GM19467 (cell line): Measurements from ENCODE around the gene OSGIN1.

Experiments
- ATAC-seq: cut with Tn5 transposase; IDR thresholded peaks from one replicate; pipeline ENCODE4 v1.9.1; 2021; ENCODE audit warnings: mild to moderate bottlenecking, moderate library complexity; ENCODE audit not compliant: unreplicated experiment

The OSGIN1 gene

GRCh38 chr16:83952940-83953795, at the start of gene OSGIN1:
Gene OSGIN1 (plus strand): TSS chr16:83953240. CDS start chr16:83957672, 4,432 bp downstream.
- ATAC-seq, result peak; percentile 81

DNA sequence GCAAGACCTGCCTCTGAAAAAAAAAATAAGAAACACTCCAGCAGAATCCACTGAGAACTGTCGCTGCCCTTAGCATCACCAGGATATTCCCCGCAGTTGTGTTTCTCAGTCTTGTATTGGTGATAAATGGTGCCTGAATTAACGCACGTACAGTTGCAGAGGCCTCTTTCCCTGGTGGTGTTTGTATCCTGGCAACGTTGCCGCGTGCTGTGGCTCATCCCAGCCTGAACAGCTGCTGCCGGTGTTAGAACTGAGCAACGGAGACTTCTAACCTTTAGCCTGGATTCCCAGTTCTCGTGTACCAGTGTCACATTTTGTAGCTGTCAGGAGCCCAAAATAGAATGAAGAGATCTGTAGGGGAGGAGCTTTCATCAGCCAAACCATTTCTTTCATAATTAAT, 49.3 kb upstream of the OSGIN1 start:
- ATAC-seq, result no peak

GRCh38 chr16:83906683-83907082, 46.4 kb upstream of the OSGIN1 start:
- ATAC-seq, result no peak

DNA sequence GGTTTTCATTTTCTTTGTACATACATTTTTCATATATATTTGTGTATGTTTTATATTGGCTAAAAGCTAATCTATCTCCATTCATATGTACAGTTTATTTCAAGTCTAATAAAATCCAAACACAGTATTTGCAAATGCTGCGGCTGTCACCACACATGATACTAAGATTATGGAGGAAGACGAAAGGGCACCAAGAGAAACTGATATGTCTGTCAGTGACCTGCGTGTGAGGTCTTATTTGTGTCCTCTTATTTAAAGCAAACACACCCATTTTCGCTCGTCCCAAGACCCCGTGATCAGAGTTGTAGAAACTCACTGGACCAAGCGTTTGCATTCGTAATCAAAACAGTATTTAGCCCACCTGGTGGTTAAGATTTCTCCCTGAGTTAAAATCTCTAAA, 45.9 kb upstream of the OSGIN1 start:
- ATAC-seq, result no peak

- ATAC-seq, result no peak
Measured at GRCh38 chr16:83907631-83908250, 45.3 kb upstream of the OSGIN1 start.

- no peak for ATAC-seq
Measured at GRCh38 chr16:83908798-83909197, 44.2 kb upstream of the OSGIN1 start.

- ATAC-seq, result no peak
Measured at GRCh38 chr16:83911290-83911689, 41.8 kb upstream of the OSGIN1 start.

GRCh38 chr16:83912519-83913244, 40.4 kb upstream of the OSGIN1 start:
- ATAC-seq, result no peak

GRCh38 chr16:83913245-83913633, 39.8 kb upstream of the OSGIN1 start:
- ATAC-seq, result no peak

DNA sequence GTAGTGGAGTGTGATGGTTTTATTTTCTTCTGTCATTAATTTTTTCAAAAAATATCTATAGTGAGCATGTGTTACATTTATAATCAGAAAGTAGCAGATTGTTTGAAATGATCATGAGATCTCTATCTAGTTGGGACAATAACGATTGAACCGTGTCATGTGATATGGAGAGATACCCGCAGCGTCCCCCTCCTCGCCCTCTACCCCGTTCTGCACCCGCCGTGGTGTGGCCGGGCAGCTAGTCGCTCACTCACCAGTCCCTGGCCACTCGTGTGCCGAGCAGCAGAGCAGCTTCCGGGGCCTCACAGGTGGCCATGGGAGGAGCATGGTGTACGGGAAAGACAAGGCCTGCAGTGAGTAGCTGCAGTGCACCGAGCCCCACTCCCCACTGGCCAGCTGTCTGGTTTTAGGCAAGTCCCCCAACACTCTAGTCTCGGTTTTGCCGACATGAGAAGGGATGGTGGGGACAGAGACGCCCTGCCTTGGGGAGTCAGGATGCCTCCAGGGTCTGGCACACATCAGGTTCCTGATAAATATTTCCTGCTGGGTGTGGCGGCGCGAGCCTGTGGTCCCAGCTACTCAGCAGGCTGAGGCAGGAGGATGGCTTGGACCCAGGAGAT, 38.8 kb upstream of the OSGIN1 start:
- no peak for ATAC-seq

DNA sequence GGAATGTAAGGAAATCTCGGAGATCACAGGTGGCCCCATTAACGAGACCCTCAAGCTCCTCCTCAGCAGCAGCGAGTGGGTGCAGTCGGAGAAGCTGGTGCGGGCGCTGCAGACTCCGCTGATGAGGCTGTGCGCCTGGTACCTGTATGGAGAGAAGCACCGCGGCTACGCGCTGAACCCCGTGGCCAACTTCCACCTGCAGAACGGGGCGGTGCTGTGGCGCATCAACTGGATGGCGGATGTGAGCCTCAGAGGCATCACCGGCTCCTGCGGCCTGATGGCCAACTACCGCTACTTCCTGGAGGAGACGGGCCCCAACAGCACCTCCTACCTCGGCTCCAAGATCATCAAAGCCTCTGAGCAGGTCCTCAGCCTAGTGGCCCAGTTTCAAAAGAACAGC, 38.0 kb upstream of the OSGIN1 start:
- no peak for ATAC-seq

GRCh38 chr16:83915491-83915890, 37.5 kb upstream of the OSGIN1 start:
- no peak for ATAC-seq

DNA sequence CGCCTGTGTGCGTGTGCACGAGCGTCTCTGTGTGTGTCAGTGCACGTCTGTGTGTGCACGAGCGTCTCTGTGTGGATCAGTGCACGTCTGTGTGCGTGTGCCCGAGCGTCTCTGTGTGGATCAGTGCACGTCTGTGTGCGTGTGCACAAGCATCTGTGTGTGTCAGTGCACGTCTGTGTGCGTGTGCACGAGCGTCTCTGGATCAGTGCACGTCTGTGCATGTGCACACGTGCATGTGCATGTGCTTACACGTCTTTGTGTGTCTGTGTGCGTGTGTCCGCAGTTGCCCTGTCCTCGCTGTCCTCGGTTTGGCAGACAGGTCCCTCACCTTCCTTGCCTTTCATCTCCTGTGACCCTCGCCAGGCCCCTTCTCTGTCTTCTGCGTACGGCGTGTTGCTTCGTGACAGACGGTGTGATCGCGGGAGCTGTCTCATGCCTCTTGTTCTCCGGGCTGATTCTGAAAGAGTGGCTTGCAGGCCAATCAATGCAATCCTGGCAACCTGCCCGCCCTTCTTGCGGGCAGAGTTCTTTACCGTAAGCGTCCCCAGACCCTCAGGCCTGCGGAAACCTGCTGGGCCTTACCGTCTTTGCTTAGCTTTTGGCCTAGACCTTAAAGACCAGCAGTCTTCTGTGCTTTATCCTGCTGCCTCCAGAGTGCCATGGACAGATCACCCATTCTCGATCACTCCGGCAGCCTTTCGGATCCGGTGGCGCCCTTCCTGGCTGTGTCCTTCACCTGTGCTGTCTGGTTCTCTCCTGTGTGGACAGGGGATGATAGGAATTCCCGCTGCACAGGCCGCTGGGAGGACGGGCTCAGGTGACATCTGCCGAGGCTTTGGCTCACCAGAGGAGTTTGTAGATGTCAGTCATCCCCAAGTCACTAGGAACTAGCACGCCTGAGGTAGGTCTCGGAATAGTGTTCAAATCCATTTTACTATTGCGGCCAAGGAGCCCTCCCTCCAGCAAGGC, 35.6 kb upstream of the OSGIN1 start:
- ATAC-seq, result no peak

- no peak for ATAC-seq
Measured at GRCh38 chr16:83920894-83921491, 32.0 kb upstream of the OSGIN1 start.

GRCh38 chr16:83923581-83924365, 29.3 kb upstream of the OSGIN1 start:
- no peak for ATAC-seq

DNA sequence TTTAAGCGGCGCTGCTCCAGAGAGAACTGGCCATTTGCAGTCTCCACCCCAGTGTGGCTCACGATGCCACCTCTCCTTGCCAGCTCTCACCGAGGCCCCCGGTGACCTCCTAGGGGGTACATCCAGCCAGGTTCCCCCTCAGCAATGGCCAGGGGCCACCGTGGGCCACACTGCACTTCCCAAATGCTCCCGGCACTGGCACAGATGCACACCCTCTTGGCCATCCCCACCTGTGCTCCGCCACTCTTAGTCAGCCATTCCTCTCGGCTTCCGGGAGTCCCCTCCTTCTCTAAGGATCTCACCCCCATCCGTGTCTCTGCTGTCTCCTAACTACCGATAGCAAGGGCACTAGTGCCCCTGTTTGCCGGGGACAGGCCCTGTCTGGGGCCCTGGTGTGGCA, 28.4 kb upstream of the OSGIN1 start:
- no peak for ATAC-seq

DNA sequence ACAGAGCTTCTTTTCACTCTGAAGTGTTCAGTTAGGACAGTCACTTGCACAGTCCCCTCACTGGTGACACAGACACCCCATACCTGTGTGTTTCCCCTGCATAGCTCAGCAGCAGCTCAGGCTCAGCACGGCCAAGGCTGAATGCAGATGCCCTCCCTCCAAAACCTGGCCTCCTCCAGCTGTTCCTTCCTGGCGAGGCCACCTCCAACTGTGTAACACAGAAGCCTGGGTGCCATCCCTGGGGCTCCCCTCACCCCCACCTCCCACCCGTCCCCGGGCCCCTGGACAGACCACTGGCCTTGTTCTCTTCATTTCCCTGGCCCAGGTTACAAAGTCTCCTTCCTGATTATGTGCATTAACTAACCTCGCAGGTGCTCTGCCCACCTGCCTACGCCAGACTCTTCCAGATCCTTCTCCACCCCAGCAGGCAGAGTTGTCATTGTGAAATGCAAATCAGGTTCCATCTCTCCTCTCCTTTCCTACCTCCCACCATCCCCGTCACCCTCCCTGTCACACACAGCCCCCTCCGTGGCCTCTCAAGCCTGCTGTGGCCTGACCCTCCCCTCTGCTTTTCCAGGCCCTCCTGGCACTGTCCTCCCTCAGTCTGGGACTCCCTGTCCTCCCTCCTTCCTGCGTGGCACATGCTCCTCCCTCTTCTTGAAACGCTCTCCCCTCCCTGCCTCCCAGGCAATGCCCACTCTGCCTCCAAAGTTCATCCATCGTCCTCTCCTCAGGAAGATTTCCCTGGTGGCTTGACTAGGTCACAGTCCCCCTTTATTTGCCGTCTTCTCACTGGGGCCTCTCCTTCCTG, 27.7 kb upstream of the OSGIN1 start:
- no peak for ATAC-seq
